ENCODE measurements around the gene RPA1. TPM values are rescaled to one million over a fixed set of nuclear protein-coding genes. Genes with fewer than 3 reads are reported as not detected.

The RPA1 gene
- total and polyA plus RNA-seq, 2 of the 8 experiments (the other 6 are each of a cell fraction or from before 2014, with no cell fraction given), result 79.1 to 194 TPM

- Histone ChIP-seq H4K5ac (ENCODE audit: insufficient read length, low read depth, low read length) (no peak overlapping the region), H3K4me1 (replicated peaks in 1 of 4; ENCODE audit: control insufficient read depth in 3 of 4, insufficient read depth in 4 of 4, low read length in 3 of 4) (no peaks in the 10 kb centered on the region), H3K27me3 (replicated peaks in 1 of 4; ENCODE audit: control insufficient read depth in 3 of 4, extremely low read depth in 1 of 4, insufficient read depth in 3 of 4, low read length in 3 of 4) (no peaks in the 10 kb centered on the region), H2BK20ac (ENCODE audit: low read length) (no peak overlapping the region), H3K4me2 (ENCODE audit: insufficient read depth in 1 of 2, low read depth in 2 of 2, low read length in 2 of 2) (no peak overlapping the region), H4K20me1 (replicated peaks in 1 of 2; ENCODE audit: control insufficient read depth in 1 of 2, insufficient read depth in 2 of 2, low read length in 2 of 2) (peaks cover 4 to 6% of the 10 kb centered on the region in 2 experiments), H3K18ac (ENCODE audit: extremely low read depth, low read length) (no peak overlapping the region), H3K9me3 (ENCODE audit: insufficient read depth in 2 of 2, low read depth in 1 of 2, low read length in 1 of 2) (no peaks in the 10 kb centered on the region), H3K14ac (ENCODE audit: insufficient read length) (no peak overlapping the region), H2BK12ac (ENCODE audit: low read depth, low read length) (no peak overlapping the region), H4K8ac (ENCODE audit: extremely low read depth, insufficient read depth, low read length) (no peak overlapping the region), H3K79me1 (ENCODE audit: low read depth, low read length) (no peaks in the 10 kb centered on the region; the same call in 1 of the 2 replicates), H3K56ac (replicated peaks; ENCODE audit: insufficient read length, low read depth, low read length) (no peak overlapping the region), H2AK5ac (ENCODE audit: low read depth, low read length) (no peak overlapping the region), H2BK120ac (replicated peaks; ENCODE audit: low read depth, low read length) (no peak overlapping the region), H3K36me3 (ENCODE audit: control insufficient read depth in 2 of 4, insufficient read depth in 4 of 4, low read length in 3 of 4) (peaks cover 16 to 55% (median 39%) of the 10 kb centered on the region in 4 experiments), H3K23ac (ENCODE audit: insufficient read length) (no peak overlapping the region), H3K4me3 (ENCODE audit: extremely low read depth in 1 of 4, insufficient read depth in 2 of 4, low read depth in 3 of 4, low read length in 4 of 4) (no peak overlapping the region), H2AFZ (ENCODE audit: low read length) (no peak overlapping the region), H3K79me2 (ENCODE audit: control insufficient read depth in 1 of 2, insufficient read depth in 2 of 2, low read length in 2 of 2) (0 out of 4 replicates have a peak, but pooled peaks cover 0 to 6% of the 10 kb centered on the region in 2 experiments), H3K9ac (replicated peaks in 1 of 4; ENCODE audit: extremely low read depth in 1 of 4, low read depth in 3 of 4, low read length in 3 of 4) (no peak overlapping the region), H3K4ac (replicated peaks; ENCODE audit: insufficient read length, low read depth, low read length) (no peak overlapping the region), H2BK15ac (ENCODE audit: low read length) (no peak overlapping the region), H2BK5ac (ENCODE audit: low read depth, low read length) (no peak overlapping the region), H4K91ac (replicated peaks; ENCODE audit: insufficient read length, low read length) (no peak overlapping the region), H3K23me2 (ENCODE audit: low read depth, low read length) (no peaks in the 10 kb centered on the region), H3K27ac (ENCODE audit: low read depth, low read length) (no peak overlapping the region)
- ChIA-PET POLR2A (ENCODE audit: partially characterized antibody) (interaction anchor here (0.7 kb wide), 1 partner anchor 190 kb away, joined by 3 read pairs; no protein-coding TSS in a partner anchor), CTCF (ENCODE audit: partially characterized antibody) (no interaction called here)
- DNase-seq (ENCODE audit: low read depth in 1 of 2, low spot score in 2 of 2) (no peak), FAIRE-seq (no peak)
- WGBS, 2 experiments (ENCODE audit: extremely low coverage in 1 of 2, insufficient coverage in 1 of 2, insufficient read length in 1 of 2, insufficient replicate concordance in 2 of 2, low coverage in 1 of 2, low lambda C conversion rate in 2 of 2, missing lambda C conversion rate in 1 of 2), result 96% methylated on average over 3 of the region's 3 CpGs; no CpG with 5 or more reads in 1 of the 2 experiments
- TF ChIP-seq KDM5A (IDR thresholded peaks at IDR 0.05; ENCODE audit: low read length) (no peak), HDAC2 (IDR thresholded peaks at IDR 0.05; ENCODE audit: borderline replicate concordance in 1 of 2, low read depth in 2 of 2, low read length in 2 of 2) (no peak), SAP30 (IDR thresholded peaks at IDR 0.05; ENCODE audit: insufficient read depth, insufficient replicate concordance, low read length) (no peak), BRCA1 (IDR thresholded peaks at IDR 0.05; ENCODE audit: low read depth, low read length) (no peak), MAX (IDR thresholded peaks at IDR 0.05) (no peak), POLR2A (IDR thresholded peaks at IDR 0.05; ENCODE audit: control extremely low read depth in 1 of 2, low read depth in 2 of 2, low read length in 2 of 2) (no peak), SP1 (IDR thresholded peaks at IDR 0.05; ENCODE audit: low read depth, low read length) (no peak), TAF1 (IDR thresholded peaks at IDR 0.05; ENCODE audit: low read depth, low read length) (no peak), GABPA (IDR thresholded peaks at IDR 0.05; ENCODE audit: borderline replicate concordance, insufficient read depth, low read length) (no peak), CTBP2 (IDR thresholded peaks at IDR 0.05; ENCODE audit: borderline replicate concordance, insufficient read depth, insufficient read length, low read length) (no peak), YY1 (IDR thresholded peaks at IDR 0.05; ENCODE audit: low read depth, low read length) (no peak)
These were observed 17.4 kb downstream of the RPA1 start for GRCh38 chr17:1847191-1847590.

Data from H1 (cell line).